ENCODE results near the gene NPIPB2.

Gene NPIPB2

GRCh38 chr16:11896486-11897176 lies 45.2 kb downstream of the NPIPB2 start:
- DNase-seq = no peak

GRCh38 chr16:11893571-11893970 lies 48.3 kb downstream of the NPIPB2 start:
- DNase-seq = no peak

- DNase-seq = no peak
Observed at GRCh38 chr16:11892761-11893160, 49.1 kb downstream of the NPIPB2 start.

- no peak for DNase-seq
Observed at GRCh38 chr16:11890231-11890965, 51.4 kb downstream of the NPIPB2 start.

- no peak for DNase-seq
Observed at GRCh38 chr16:11886881-11887280, 55.0 kb downstream of the NPIPB2 start.

GRCh38 chr16:11884035-11884434 lies 57.8 kb downstream of the NPIPB2 start:
- no peak for DNase-seq

GRCh38 chr16:11880007-11880406 lies 61.8 kb downstream of the NPIPB2 start:
- DNase-seq = no peak

GRCh38 chr16:11877374-11877773 lies 64.5 kb downstream of the NPIPB2 start:
- no peak for DNase-seq
